SK-MEL-5 (cell line): ENCODE data around the gene POU4F3. TPM values are rescaled to one million over a fixed set of nuclear protein-coding genes. Genes with fewer than 3 reads are reported as not detected.

Source experiments
- DNase-seq: peaks from one replicate; pipeline ENCODE4 v3.0.0-alpha.2; 2016; ENCODE audit warnings: low read depth, low spot score
- in situ Hi-C: cut with HindIII; loops from 2 replicates; pipeline ENCODE4 v1.10.0; 2016; ENCODE audit warnings: low sequenced_read_pairs, high pct_unique_total_duplicates, low pct_unique_long_range_greater_than_20kb
- total RNA-seq: library from RNA; depleted of rRNA; stranded (reverse); fragments of >200 nt; shearing (Covaris generic); gene quantifications from 2 replicates; pipeline ENCODE4 v1.2.3, GENCODE V29; 2014; rRNA removed

POU4F3 gene
- total RNA-seq, 1 experiment from 2014 or later: not detected

DNA sequence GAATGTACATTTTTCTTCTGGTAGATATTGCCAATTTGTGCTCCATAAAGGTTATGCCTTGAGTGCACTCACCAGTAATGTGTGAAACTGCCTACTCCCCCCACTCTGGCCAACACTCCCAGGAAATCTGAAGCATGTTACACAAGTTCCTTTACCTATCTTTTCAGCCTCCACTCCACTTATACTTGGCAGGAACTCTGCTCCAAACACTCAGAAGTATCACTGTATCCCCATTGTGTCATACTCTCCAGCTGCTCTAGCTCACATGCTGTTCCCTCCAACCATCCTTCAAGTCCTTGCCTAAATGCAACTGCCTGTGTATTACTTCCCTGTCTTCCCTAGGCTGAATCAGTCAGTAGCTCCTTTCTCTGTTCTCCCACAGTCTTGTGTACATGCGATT is 28.3 kb downstream of the POU4F3 start:
- peak; percentile 25 for DNase-seq
- in situ Hi-C loops: no loop called here

- DNase-seq: peak; percentile 71
- in situ Hi-C loops: no loop called here
Measured at GRCh38 chr5:146368137-146368536, 29.5 kb downstream of the POU4F3 start.

DNA sequence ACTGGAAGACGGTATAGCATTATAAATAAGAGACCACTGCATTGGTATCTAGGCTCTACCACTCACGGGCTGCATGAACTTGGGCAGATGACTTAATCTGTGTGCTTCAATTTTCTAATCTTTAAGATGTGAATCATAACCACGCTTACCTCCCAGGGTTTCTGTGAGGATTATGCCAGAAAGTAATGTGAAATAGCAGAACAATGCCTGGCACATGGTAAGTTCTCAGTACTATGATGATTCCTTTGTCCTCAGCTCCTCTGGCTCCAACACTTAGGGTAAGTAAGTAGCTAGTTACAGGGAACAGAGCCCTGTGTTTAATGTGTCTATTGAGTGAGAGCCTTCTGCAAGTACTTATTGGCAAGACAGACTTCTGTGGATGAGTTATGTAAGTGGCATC is 31.1 kb downstream of the POU4F3 start:
- no peak for DNase-seq
- in situ Hi-C loops: no loop called here

DNA sequence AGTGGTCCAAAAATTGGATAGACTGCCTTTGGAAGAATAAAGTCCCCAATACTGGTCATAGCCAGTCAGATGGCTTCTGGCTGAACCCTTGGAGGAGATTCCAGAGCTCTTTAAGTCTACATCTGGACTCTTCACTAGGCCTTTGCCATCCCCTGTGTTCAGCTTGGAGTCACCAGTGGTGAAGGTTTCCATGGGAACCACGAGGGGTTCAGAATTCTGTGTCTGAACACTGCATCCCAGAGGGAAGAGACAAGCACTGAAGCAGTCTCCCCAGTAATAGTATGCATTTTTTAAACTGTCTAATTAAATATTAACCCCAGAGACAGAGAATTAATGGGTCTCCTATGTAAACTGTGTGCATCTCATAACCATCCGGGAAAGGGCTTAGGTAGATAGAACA is 38.2 kb downstream of the POU4F3 start:
- in situ Hi-C loops: no loop called here
- DNase-seq: no peak

DNA sequence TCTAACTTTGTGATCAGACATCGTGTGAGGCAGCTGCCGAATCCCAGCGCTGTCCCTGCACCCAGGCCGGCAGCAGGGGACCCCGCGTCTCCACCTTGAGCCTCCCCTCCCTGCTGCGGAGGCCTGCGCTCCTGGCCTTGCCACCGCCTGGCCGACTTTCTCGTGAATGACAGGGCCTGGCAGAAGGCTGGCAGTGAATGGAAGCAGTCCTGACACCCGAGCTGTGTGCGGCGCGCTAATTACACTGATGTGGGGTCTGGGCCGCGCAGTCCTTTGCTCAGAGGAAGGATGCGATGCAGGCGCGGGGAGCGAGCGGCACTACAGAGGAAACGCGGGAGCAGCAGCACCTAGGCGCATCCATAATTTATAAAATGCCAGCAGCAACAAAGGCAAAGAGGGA is 40.3 kb downstream of the POU4F3 start:
- in situ Hi-C loops: no loop called here
- no peak for DNase-seq

- in situ Hi-C loops: no loop called here
- DNase-seq: no peak
Measured at GRCh38 chr5:146380714-146381113, 42.1 kb downstream of the POU4F3 start.

- in situ Hi-C loops: no loop called here
- no peak for DNase-seq
Measured at GRCh38 chr5:146388386-146388785, 49.7 kb downstream of the POU4F3 start.

GRCh38 chr5:146390469-146390868 is 51.8 kb downstream of the POU4F3 start:
- in situ Hi-C loops: no loop called here
- peak; percentile 74 for DNase-seq

Other genes with a start within 250 kb of the POU4F3 start
- not detected in 2 replicates for gene PLAC8L1, start 233.3 kb upstream of the POU4F3 start, total RNA-seq
- 168 and 177 TPM in 2 replicates for gene LARS1, start 156.2 kb upstream of the POU4F3 start, total RNA-seq
- 21.0 and 21.1 TPM in 2 replicates for gene RBM27, start 135.2 kb upstream of the POU4F3 start, total RNA-seq
- 34.1 and 41.3 TPM in 2 replicates for gene TCERG1, start 108.5 kb downstream of the POU4F3 start, total RNA-seq
- not detected in 2 replicates for gene GPR151, start 177.4 kb downstream of the POU4F3 start, total RNA-seq